GM21423 (cell line): ENCODE data around the gene TSPAN14.
"Not testable (repeated sequence)": the region's sequence is repeated elsewhere in the genome, so short reads cannot be mapped to it uniquely, and the experiment has no call there.

Source experiments
- ATAC-seq: cut with Tn5 transposase; IDR thresholded peaks from one replicate; pipeline ENCODE4 v1.9.1; 2021; ENCODE audit warnings: mild to moderate bottlenecking, moderate library complexity; ENCODE audit not compliant: unreplicated experiment

The TSPAN14 gene

DNA sequence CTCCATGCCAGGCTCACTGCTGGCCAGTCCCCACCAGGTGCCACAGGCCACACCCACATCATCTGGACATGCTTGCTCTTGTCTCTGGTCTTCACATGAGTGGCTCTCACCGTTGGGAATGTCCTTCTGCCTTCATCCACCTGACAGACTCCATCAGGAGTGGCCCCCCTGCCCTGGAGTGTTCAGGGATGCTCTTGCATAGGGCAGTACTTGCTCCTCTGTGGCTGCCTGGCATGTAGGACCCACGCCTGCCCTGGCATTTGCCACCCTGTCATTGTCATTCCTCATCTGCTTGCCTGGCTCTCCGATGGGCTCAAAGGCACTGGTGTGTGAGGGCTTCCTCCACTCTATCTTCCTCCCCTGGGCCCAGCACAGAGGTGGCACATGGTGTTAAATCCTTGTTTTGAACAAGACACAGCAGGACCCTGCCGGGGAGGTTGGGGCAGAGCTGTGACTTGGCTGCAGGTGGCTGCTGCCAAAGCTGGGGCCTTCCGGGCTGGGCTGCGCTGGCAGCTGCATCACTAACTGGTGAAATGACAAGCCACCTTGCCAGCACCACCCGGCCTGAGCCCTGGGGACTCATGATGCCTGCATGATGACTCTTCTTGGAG lies 85.4 kb downstream of the TSPAN14 start:
- no peak for ATAC-seq

DNA sequence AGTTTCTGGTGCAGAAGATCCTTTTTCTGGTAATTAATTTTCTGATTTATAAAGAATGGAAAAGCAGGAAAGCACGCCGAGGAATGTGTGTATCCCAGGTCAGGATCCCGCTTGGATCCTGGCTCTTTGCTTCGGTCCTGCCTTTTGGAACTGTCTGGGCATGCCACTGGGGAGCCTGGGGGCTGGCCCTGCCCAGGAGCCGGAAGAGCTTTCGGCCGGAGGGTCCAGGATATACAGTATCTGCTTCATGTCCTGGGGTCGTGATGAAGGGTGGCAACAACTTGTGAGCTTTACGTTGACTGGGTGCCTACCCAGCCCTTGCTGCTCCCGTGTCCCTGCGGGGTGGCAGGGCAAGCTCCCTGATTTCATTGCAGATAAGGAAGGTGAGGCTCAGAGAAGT lies 86.0 kb downstream of the TSPAN14 start:
- ATAC-seq: no peak

DNA sequence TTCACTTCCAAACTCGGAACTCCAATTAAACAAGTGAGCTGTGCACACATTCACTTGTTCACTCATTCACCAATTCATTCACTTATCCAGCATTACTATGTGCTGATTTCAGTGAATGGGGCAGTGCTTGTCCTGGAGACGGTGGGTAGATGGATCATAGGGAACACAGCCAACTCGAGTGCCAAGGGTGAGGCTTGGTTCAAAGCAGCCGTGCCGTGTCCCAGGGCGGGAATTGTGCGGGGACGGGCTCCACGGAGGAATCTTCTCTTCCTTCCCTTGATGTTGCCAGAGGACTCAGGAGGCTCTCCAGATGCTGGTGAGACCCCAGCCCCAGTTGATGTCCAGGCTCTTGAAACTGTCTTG lies 86.5 kb downstream of the TSPAN14 start:
- ATAC-seq: no peak

DNA sequence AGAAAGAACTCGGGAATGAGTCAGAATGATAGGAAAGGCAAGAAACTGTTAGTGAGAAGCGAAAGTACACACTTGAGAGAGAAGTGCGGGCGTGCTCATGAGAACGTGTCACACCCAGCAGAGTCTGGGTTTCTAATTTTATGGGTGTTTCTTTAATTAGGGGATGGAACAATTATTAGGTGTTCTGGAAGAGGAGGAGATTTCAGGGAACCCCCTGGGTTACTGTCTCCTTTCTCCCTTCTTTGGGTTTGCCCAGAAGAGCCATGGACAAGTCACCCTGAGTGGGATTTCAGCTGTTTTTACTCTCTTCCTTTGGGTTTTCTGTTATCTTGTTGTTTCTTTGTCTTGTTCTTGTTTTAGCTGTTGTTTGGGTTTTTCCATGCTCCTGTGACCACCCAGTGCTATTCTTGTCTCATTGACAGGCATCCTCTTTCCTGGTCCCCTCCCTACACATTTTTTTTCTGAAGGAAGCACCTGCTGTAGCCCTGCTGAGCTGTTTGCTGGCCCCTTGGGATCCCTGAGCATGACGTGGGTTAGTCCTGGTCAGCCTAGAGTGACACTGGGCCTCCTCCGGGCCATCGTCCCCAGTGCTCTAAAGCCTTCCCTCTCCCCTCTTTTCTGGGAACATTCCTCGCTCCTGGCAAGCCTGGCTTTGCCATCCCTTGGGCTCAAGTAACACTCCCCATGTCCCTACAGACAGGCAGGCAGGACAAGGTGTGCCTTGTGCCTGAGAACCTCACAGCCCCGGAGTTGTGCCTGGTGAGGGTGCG lies 87.1 kb downstream of the TSPAN14 start:
- peak; percentile 50 for ATAC-seq

DNA sequence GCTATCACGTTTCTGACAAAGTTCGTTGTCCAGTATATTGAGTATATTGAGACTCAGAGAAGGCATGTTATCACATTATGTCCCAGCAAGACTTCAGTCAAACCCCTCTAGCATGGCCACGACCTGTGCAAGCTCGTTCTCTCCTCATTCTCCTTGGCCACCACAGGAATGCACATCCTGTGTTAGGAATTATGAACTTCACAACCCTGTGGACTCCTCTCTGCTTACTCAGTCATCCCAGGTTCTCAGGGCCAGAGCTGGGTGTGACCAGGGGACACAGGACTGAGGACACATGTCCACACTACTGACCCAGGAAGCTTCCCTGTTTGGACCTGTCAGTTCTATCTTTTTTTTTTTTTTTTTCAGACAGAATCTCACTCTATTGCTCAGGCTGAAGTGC lies 87.9 kb downstream of the TSPAN14 start:
- ATAC-seq: no peak

DNA sequence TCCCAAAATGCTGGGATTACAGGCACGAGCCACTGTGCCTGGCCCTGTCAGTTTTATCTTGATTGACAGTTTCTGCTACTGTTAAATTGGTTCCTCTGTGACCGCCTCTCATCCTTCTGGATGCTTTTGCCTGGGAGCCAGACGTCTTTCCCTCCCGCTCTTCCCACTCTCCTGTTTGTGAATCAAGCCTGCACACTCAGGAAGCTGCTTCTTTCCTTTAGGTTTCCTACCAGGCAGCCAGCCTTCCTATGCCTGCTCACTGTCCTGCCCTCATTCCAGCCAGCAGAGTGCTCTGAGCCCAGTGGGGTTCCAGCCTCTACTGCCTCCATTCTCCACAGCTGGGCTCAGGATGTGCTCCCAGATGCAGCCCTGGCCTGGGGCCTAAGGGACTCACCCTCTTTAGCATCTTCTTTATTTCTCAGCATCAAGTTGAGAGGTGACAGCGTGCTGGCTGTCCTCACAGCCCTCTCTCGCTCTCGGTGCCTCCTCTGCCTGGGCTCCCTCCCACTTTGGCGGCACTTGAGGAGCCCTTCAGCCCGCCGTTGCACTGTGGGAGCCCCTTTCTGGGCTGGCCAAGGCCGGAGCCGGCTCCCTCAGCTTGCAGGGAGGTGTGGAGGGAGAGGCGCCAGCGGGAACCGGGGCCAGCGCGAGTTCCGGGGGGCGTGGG lies 88.7 kb downstream of the TSPAN14 start:
- no peak for ATAC-seq

DNA sequence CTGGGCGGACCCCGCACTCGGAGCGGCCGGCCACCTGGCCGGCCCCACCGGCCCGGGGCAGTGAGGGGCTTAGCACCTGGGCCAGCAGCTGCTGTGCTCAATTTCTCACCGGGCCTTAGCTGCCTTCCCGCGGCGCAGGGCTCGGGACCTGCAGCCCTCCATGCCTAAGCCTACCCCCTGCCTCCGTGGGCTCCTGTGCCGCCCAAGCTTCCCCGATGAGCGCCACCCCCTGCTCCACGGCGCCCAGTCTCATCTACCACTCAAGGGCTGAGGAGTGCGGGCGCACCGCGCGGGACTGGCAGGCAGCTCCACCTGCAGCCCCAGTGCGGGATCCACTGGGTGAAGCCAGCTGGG lies 89.2 kb downstream of the TSPAN14 start:
- ATAC-seq: not testable (repeated sequence)

DNA sequence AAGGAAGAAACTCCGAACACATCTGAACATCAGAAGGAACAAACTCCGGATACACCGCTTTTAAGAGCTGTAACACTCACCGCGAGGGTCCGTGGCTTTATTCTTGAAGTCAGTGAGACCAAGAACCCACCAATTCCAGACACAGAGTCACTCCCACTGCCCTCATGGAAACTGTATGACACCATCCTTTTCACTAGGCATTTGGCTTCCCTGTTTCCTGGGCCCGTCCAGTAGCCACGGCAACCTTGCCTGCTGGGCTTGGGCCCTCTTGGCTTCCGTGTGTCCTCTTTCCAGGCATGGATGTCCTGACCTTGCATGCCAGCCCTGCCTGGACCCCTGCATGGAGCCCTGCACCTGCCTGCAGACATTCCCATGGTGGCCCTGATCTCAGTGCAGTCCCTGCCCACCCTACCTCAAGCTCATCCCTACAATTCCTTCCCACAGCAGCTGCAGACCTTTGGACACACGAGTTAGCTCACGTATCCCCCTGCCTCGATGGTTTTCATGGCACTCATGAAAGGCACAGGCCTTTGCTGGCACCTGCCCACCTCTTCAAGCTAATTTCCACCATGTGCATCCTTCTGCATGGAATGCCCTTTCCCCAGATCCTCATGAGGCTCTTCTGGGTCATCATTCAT lies 90.3 kb downstream of the TSPAN14 start:
- no peak for ATAC-seq

DNA sequence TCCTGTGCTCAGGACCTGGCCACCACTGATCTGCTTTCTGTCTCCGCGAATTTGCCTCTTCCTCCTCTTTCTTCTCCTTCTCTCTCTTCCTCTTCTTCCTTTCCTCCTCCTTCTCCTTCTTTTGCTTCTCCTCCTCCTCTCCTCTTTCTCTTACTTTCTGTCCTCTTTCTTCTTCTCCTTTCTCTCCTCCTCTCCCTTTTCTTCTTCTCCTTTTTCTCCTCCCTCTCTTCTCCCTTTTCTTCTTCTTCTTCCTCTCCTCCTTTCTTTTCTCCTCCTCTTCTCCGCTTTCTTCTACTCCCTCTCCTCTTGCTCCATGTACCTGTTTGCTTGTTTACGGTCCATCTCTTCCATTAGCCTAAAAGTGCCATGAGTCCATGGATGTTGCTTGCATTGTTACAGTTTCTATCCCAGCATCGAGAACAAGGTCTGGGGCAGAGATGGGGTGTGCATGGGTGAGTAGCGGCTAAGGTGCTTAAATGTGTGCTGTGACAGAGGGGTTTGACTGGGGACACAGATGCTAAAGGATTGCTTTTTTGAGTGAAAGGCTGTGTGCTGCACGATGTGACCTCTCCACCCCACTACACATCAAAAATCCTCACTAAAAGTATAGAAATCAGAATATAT lies 91.3 kb downstream of the TSPAN14 start:
- ATAC-seq: no peak

DNA sequence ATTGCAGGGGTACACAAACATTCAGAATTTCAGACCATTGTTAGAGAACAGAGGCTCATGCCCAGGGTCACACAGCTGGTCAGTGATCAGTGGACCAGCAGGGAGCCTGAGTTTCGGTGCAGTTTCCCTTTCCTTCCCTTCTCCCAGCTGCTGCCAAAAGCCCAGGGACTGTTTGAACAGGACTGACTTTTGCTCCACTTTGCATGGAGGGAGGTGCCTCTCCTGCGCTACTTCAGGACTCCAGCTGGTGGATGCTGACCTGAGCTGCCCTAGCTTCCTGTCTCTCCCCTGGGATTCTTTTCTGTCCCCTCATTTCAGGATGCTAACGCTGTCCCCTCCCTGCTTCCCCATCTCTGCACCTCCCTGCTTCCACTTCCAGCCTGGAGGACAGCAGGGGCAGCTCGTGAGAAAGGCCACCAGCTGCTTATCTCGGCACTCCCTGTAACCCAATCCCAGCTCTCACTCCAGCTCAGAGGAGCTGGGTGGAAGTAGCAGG lies 98.1 kb downstream of the TSPAN14 start:
- no peak for ATAC-seq

DNA sequence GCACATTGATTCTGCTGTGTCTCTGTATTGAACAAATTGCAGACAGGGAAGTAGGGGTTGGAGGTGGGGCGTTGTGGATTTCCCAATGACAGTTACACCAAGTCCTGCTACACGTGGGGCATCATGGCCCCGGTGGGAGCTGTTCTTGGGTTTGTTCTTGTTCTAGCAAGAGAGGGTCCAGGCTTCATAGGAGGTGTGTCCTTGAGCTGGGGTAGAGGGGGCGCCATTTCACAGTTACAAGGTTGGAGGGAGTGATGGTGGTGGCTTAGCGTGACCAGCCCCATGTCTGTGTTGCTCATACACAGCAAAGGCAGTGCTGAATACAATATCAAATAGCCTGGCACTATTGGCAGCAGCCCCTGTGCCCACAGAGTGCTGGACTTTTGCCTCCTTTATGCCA lies 99.3 kb downstream of the TSPAN14 start:
- no peak for ATAC-seq

DNA sequence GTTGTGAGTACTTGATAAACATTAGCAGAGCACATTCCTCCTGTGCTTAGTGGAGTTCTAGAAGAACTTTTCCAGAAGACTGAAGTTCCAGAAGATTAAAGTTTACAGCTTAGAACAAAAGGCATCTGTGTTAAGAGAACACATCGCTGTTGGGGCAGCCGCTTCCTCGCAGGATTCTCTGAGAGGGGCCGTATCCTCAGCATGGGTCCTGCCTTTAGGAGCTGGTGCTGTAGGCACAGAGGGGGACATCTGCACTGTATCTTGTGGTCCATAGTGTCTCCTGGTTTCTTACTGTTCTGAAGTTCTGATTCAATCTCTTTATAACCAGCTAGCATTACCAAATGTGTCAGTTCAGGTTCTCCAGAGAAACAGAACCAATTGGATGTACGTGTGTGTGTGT lies 99.9 kb downstream of the TSPAN14 start:
- no peak for ATAC-seq

DNA sequence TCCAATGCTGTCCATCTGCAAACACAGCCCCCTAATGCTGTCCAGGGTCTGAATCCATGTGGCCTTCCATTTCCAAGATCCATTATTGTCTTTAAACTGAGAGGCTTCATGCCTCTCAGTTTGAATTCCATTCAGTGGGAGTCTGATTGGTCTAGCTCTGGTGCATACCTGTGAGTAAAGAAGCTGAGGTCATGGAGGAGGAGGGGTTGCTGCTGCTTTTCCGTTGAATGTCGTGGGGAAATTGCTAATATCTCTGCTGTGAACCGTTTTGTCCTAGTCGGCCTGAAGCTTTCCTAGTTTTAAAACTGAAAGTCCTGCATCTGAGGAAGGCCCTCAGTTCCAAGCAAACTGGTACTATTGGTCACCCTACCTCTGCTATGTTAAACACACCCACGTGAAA lies 101.3 kb downstream of the TSPAN14 start:
- ATAC-seq: no peak

DNA sequence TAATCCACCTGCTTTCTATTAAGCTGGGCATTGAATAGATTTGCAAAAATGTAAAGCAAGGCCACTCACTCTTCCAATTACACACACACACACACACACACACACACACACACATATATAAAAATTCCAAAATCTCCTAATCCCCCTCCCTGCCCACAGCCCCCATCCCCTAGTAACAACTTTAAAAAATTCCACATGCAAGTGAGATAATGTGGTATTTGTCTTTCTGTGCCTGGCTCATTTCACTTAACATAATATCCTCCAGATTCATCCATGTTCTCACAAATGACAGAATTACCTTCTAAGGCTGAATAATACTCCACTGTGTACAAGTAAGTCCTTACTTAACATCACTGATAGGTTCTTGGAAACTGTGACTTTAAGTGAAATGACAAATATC lies 107.8 kb downstream of the TSPAN14 start:
- no peak for ATAC-seq

DNA sequence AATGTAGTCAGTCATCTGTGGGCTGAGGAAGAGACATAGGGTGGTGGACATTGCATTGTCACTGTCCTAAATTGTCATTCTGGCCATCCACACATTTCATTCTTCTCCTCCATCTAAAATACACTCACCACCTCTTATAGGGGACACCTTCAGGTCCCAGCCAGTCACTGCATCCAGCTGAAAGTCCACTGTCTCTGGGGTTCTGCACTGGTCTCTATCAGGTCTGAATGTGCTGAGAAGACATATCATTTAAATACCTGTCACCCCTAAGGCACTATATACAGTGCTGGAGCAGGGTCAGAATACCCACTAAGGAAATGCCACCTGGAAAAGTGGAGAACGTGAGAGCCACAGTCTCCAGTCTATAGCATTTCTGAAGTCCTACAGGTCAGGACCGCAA lies 113.2 kb downstream of the TSPAN14 start:
- ATAC-seq: no peak

DNA sequence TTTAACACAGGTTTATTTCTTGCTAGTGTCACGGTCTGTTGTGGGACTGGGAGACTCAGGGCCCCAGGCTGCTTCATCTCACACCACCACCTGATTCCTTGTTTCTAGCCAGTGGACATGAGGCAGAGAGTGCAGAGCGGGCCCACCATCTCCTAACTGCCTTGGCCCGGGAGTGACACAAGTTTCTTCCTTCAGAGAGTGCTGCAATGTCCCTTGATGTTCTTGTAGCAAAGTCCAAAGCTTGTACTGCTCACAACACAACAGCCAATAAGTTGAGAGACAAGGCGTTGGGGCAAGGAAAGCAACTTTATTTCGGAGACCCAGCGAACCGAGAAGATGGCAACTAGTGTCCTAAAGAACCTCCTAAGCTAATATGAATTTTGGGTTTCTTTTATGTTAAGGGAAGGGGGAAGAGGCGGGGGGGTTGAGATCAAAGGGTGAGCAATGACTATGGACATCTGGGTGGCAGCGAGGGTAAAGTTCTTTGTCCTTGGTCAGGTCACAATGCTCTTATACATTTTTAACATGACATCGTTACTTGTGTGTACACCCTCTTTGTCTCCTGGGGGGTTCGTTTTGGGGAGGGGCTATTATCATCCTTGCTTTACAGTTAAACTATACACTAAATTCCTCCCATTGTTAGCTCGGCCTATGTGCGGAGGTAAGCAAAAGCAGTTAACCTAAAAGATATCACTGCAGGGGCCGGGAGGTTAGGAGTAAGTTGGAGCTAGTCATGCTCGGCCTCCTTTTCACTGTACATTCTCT lies 115.2 kb downstream of the TSPAN14 start:
- ATAC-seq: no peak

DNA sequence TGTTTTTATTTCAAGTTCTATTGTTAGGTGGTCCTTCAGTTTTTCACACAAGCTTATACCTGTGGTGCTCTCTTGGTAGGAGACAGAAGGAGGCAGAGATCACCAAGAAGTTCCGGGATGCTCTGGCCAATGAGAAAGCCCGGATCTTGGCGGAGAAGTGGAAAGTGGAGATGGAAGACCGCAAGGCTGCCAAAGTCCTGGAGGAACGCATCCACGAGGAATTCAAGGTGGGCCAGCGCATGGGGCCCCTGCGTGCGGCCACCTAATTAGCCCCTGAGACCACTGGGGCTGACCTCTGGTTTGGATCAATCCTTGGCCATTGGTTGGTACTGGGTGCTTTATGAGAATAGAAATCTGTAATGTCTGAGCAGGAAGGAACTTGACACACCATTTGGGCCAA lies 117.2 kb downstream of the TSPAN14 start:
- ATAC-seq: no peak

DNA sequence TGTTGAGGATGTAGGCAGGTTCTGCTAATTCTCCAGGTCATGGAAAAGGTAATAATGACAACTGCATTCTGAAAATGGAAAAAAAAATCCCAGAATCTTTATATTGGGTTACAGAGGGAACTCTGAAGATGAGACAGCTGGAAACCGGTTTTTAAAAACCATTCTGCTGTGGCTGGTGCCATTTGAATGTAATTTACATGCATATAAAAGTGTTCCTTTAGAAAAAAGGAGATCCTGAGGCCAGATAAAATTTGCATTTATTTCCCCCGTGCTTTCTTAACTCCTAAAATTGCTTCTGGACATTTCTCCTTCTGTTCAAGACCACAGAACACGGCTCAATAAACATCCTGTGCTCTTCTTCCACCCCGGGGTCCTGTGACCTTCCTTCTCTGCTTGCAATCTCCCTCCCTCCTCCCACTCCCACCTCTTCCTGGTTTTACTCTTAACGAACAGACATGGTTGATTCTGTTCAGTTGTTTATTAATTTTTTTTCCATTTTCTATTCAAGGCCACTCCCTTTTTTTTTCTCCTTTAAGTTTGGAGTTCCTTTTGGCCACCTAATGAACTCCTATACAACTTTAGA lies 125.2 kb downstream of the TSPAN14 start:
- ATAC-seq: no peak

DNA sequence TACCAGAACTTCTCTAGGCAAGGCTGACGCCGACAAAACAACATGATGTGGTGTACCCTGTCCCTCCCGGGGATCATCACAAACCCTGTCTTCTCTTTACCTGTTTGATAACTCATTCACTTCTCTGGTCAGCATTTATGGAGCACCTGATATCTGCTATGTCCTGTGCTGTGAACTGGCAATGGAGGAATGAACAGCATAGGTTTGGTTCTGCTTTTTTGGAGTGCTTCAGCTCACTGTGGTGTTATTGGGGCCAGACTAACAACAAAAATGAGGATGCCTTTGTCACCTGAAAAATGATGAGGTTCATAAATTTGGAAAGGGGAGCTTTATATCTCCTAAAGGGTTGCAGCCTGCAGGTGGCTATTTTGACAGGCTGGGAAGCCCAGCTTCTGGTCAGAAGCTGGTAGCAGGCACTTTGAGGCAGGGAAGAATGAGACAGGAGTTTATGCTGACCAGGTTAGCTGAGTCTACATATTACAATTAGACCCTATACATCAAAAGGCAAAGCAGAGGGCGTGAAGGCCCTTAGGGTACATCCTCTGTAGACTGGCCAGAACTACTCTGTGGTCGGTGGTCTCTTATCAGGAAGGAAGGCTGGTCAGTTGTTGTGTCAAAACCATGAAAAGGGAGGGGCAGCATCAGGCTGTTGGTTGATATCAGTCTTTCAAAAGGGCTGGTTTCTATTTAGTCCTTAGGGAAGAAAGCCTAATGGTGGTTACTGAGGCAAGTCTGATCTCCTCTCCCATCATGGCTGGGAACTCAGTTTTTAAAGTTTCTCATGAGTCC lies 125.9 kb downstream of the TSPAN14 start:
- no peak for ATAC-seq
